Astrocyte (in vitro differentiated cells and primary cell): ENCODE results near the gene CRYBA2. TPM values are rescaled to one million over a fixed set of nuclear protein-coding genes. Genes with fewer than 3 reads are reported as not detected.
A peak's percentile ranks its signal among the peaks of the same experiment; 100 is the strongest.

ENCODE experiments used
- DNase-seq: peaks from one replicate; pipeline ENCODE4 v3.0.0-alpha.2; 2010; ENCODE audit warnings: low read depth
- FAIRE-seq: peaks from 2 replicates; lab custom pipeline; 2011; peaks lifted over from hg19 to GRCh38; lab: Jason Lieb, UNC
- H2AFZ ChIP-seq: 2 replicates; pipeline ENCODE4 v1.6.0; 2012; ENCODE audit warnings: low read depth, low read length, inconsistent platforms
- H3K27ac ChIP-seq: 2 replicates; pipeline ENCODE4 v1.5.1; 2011; ENCODE audit warnings: low read depth, low read length, inconsistent platforms
- H3K27me3 ChIP-seq: 2 replicates; pipeline ENCODE4 v1.6.0; 2011; ENCODE audit warnings: low read length, inconsistent platforms; ENCODE audit not compliant: insufficient read depth
- H3K36me3 ChIP-seq: 2 replicates; pipeline ENCODE4 v1.5.1; 2011; ENCODE audit warnings: low read length, inconsistent platforms; ENCODE audit not compliant: insufficient read depth
- H3K4me1 ChIP-seq: 2 replicates; pipeline ENCODE4 v1.5.1; 2011; ENCODE audit warnings: low read length, inconsistent platforms; ENCODE audit not compliant: insufficient read depth
- H3K4me2 ChIP-seq: 2 replicates; pipeline ENCODE4 v1.6.0; 2012; ENCODE audit warnings: low read length, inconsistent platforms
- H3K4me3 ChIP-seq: 2 replicates; pipeline ENCODE4 v1.5.1; 2011; ENCODE audit warnings: low read depth, mild to moderate bottlenecking, low read length, inconsistent platforms; ENCODE audit not compliant: insufficient read depth
- H3K79me2 ChIP-seq: 2 replicates; pipeline ENCODE4 v1.6.0; 2012; ENCODE audit warnings: mild to moderate bottlenecking, low read length, inconsistent platforms; ENCODE audit not compliant: insufficient read depth
- H3K9ac ChIP-seq: 2 replicates; pipeline ENCODE4 v1.6.0; 2012; ENCODE audit warnings: mild to moderate bottlenecking, low read length, inconsistent platforms
- H3K9me3 ChIP-seq: 2 replicates; pipeline ENCODE4 v1.5.1; 2012; ENCODE audit warnings: low read depth, mild to moderate bottlenecking, low read length, inconsistent platforms; ENCODE audit not compliant: insufficient read depth
- H4K20me1 ChIP-seq: 2 replicates; pipeline ENCODE4 v1.6.0; 2012; ENCODE audit warnings: low read length, inconsistent platforms; ENCODE audit not compliant: insufficient read depth
- H3K27ac Mint-ChIP-seq: one replicate; pipeline ENCODE4 v1.8.0; 2021; ENCODE audit warnings: mild to moderate bottlenecking, mixed read lengths; ENCODE audit not compliant: unreplicated experiment
- H3K27me3 Mint-ChIP-seq: one replicate; pipeline ENCODE4 v1.8.0; 2021; ENCODE audit warnings: low read depth, mixed read lengths; ENCODE audit not compliant: unreplicated experiment
- H3K36me3 Mint-ChIP-seq: one replicate; pipeline ENCODE4 v1.8.0; 2021; ENCODE audit warnings: low read depth, mixed read lengths; ENCODE audit not compliant: unreplicated experiment
- H3K4me1 Mint-ChIP-seq: one replicate; pipeline ENCODE4 v1.8.0; 2021; ENCODE audit warnings: low read depth, mixed read lengths; ENCODE audit not compliant: unreplicated experiment
- H3K4me3 Mint-ChIP-seq: one replicate; pipeline ENCODE4 v1.8.0; 2021; ENCODE audit warnings: mild to moderate bottlenecking, moderate library complexity, mixed read lengths; ENCODE audit not compliant: unreplicated experiment
- H3K9me3 Mint-ChIP-seq: one replicate; pipeline ENCODE4 v1.8.0; 2021; ENCODE audit warnings: mild to moderate bottlenecking, mixed read lengths; ENCODE audit not compliant: unreplicated experiment
- CTCF ChIP-seq: IDR thresholded peaks from 2 replicates; pipeline ENCODE4 v1.5.1; 2011; ENCODE audit warnings: low read depth, mild to moderate bottlenecking, inconsistent platforms, low read length, moderate library complexity; ENCODE audit not compliant: insufficient read depth
- EZH2 ChIP-seq: IDR thresholded peaks from 2 replicates; pipeline ENCODE4 v1.6.1; 2012; ENCODE audit warnings: mild to moderate bottlenecking, low read length, inconsistent platforms; ENCODE audit not compliant: insufficient read depth
- microRNA-seq: library from miRNA; unstranded; fragments of <30 nt; microRNA quantifications from one replicate; pipeline ENCODE4 v1.2.0, GENCODE V29; 2020
- total RNA-seq: library from RNA; stranded (reverse); gene quantifications from 2 replicates; pipeline ENCODE4 v1.2.1, GENCODE V29; 2021

Gene CRYBA2
- total RNA-seq, 1 donor from 2014 or later: not detected

- H3K9ac ChIP-seq: no peak overlapping the region
- no peaks in the 10 kb centered on the region for H4K20me1 ChIP-seq
- peaks cover 12% of the 10 kb centered on the region for H3K27me3 ChIP-seq
- no peaks in the 10 kb centered on the region for H3K9me3 ChIP-seq
- TF ChIP-seq EZH2 (no peak), CTCF (no peak)
- H3K4me3 ChIP-seq: no peak overlapping the region
- H3K4me1 ChIP-seq: no peaks in the 10 kb centered on the region
- H3K4me2 ChIP-seq: no peak overlapping the region
- Mint-ChIP-seq H3K27me3 (peaks cover 48% of the 10 kb centered on the region), H3K9me3 (no peaks in the 10 kb centered on the region), H3K36me3 (no peaks in the 10 kb centered on the region), H3K4me3 (no peak overlapping the region), H3K27ac (no peak overlapping the region), H3K4me1 (no peaks in the 10 kb centered on the region)
- H3K27ac ChIP-seq: no peak overlapping the region
- FAIRE-seq: no peak
- no peak overlapping the region for H2AFZ ChIP-seq
- DNase-seq: no peak
- no peaks in the 10 kb centered on the region for H3K79me2 ChIP-seq
- no peaks in the 10 kb centered on the region for H3K36me3 ChIP-seq
Measured at GRCh38 chr2:218946621-218947020, 46.6 kb downstream of the CRYBA2 start.

GRCh38 chr2:218944759-218945404 is 48.3 kb downstream of the CRYBA2 start:
- H3K9me3 Mint-ChIP-seq: no peaks in the 10 kb centered on the region
- H3K36me3 ChIP-seq: no peaks in the 10 kb centered on the region
- H3K27me3 ChIP-seq: peaks cover 9% of the 10 kb centered on the region
- H3K27me3 Mint-ChIP-seq: peaks cover 49% of the 10 kb centered on the region
- no peak overlapping the region for H3K4me3 ChIP-seq
- no peak overlapping the region for H3K27ac Mint-ChIP-seq
- H3K9me3 ChIP-seq: no peaks in the 10 kb centered on the region
- H3K4me3 Mint-ChIP-seq: no peak overlapping the region
- H3K4me1 Mint-ChIP-seq: no peaks in the 10 kb centered on the region
- DNase-seq: no peak
- TF ChIP-seq EZH2 (no peak), CTCF (no peak)
- no peaks in the 10 kb centered on the region for H3K4me1 ChIP-seq
- no peak overlapping the region for H2AFZ ChIP-seq
- H4K20me1 ChIP-seq: no peaks in the 10 kb centered on the region
- no peak overlapping the region for H3K9ac ChIP-seq
- H3K4me2 ChIP-seq: no peak overlapping the region
- H3K79me2 ChIP-seq: no peaks in the 10 kb centered on the region
- no peak for FAIRE-seq
- no peaks in the 10 kb centered on the region for H3K36me3 Mint-ChIP-seq
- H3K27ac ChIP-seq: no peak overlapping the region

Small RNAs within 50 kb of the gene (microRNA-seq; reads per million reads assigned to microRNA genes)
- gene MIR375: 196 reads per million, percentile 71 among the genes with 10 or more reads in this experiment

Other genes with a start within 250 kb of the CRYBA2 start
- 3.9 and 4.3 TPM in 2 replicates for gene CYP27A1, start 211.3 kb downstream of the CRYBA2 start, total RNA-seq
- gene PRKAG3, start 161.6 kb downstream of the CRYBA2 start, total RNA-seq: not detected in 2 replicates
- 1.3 and 2.6 TPM in 2 replicates for gene WNT6, start 133.6 kb downstream of the CRYBA2 start, total RNA-seq
- gene WNT10A, start 112.6 kb downstream of the CRYBA2 start, total RNA-seq: 0.91 and 2.5 TPM in 2 replicates
- gene CDK5R2, start 33.8 kb downstream of the CRYBA2 start, total RNA-seq: 0.75 and 1.1 TPM in 2 replicates
- gene FEV, start 8.2 kb downstream of the CRYBA2 start, total RNA-seq: not detected in 2 replicates
- gene CFAP65, start 48.1 kb upstream of the CRYBA2 start, total RNA-seq: 0.22 and 0.27 TPM in 2 replicates
- gene IHH, start 67.5 kb upstream of the CRYBA2 start, total RNA-seq: not detected in 2 replicates
- 10.8 and 11.4 TPM in 2 replicates for gene NHEJ1, start 167.4 kb upstream of the CRYBA2 start, total RNA-seq
- 1.2 and 1.5 TPM in 2 replicates for gene SLC23A3, start 176.6 kb upstream of the CRYBA2 start, total RNA-seq
- 26.6 and 28.1 TPM in 2 replicates for gene CNPPD1, start 183.5 kb upstream of the CRYBA2 start, total RNA-seq
- gene RETREG2, start 184.9 kb upstream of the CRYBA2 start, total RNA-seq: 54.8 and 55.2 TPM in 2 replicates
- 20.7 and 24.0 TPM in 2 replicates for gene ZFAND2B, start 213.4 kb upstream of the CRYBA2 start, total RNA-seq
- gene ABCB6, start 225.5 kb upstream of the CRYBA2 start, total RNA-seq: 12.5 and 13.2 TPM in 2 replicates
- 48.8 and 57.0 TPM in 2 replicates for gene ATG9A, start 236.2 kb upstream of the CRYBA2 start, total RNA-seq
- 41.6 and 43.8 TPM in 2 replicates for gene ANKZF1, start 236.4 kb upstream of the CRYBA2 start, total RNA-seq